HCT116 (cell line): ENCODE results near the gene ZNF341. TPM values are rescaled to one million over a fixed set of nuclear protein-coding genes. Genes with fewer than 3 reads are reported as not detected.

Experiments used
- ATAC-seq: fragments of 200-7000 bp; cut with Tn5 transposase; 2 replicates; pipeline ENCODE4 v1.9.1; 2020; ENCODE audit warnings: mild to moderate bottlenecking, moderate library complexity
- BruUV-seq: library from RNA; stranded (reverse); fragments of 400-500 nt; replicated peaks from 2 replicates; lab custom pipeline; 2021; lab: Mats Ljungman, UMichigan
- CTCF ChIA-PET: fragments of 300-600 bp; sonication (Branson Sonifier 250); formaldehyde crosslinking; loops from one replicate; lab custom pipeline; 2021; ENCODE audit warnings: antibody characterized with exemption; lab: Charles Lee
- POLR2A ChIA-PET: fragments of 300-600, 350-600 bp; sonication (Branson Sonifier 250); formaldehyde crosslinking; loops from one replicate; lab custom pipeline; 2021; ENCODE audit warnings: antibody characterized with exemption; lab: Charles Lee
- RAD21 ChIA-PET, 2 experiments: fragments of 300-600 bp; sonication (Branson Sonifier 250); formaldehyde crosslinking; loops; one replicate each; lab custom pipeline; 2023; ENCODE audit warnings: low total read pairs in 2 of 2; ENCODE audit not compliant: uncharacterized antibody in 2 of 2, unreplicated experiment in 2 of 2, low non-redundant PET in 1 of 2; lab: Charles Lee
- DNase-seq: peaks from one replicate; pipeline ENCODE4 v3.0.0-alpha.2; 2010; ENCODE audit warnings: low read depth, low spot score
- H2AFZ ChIP-seq: fragments of 200-600 bp; shearing (Covaris generic), sonication (generic); 2 replicates; pipeline ENCODE4 v1.6.1; 2017; ENCODE audit warnings: low read depth, mixed run types, mixed read lengths, antibody characterized with exemption, low read length; ENCODE audit not compliant: poor library complexity, severe bottlenecking
- H3K27ac ChIP-seq: 2 replicates; pipeline ENCODE4 v1.5.1; 2012; ENCODE audit warnings: low read depth, low read length
- H3K27me3 ChIP-seq: fragments of 200-600 bp; sonication (generic); 2 replicates; pipeline ENCODE4 v1.6.1; 2016; ENCODE audit warnings: mixed run types, low read length, mixed read lengths; ENCODE audit not compliant: insufficient read depth
- H3K36me3 ChIP-seq, 2 experiments: fragments of 200-500 bp in 1 of 2; fragments of 200-600 bp in 1 of 2; sonication (Bioruptor generic) in 1 of 2; sonication (generic) in 1 of 2; 2 replicates each; pipeline versions ENCODE4 v1.5.1 to v1.6.1; 2014 to 2016; ENCODE audit warnings: low read length in 2 of 2, inconsistent platforms in 1 of 2, mixed read lengths in 1 of 2, mixed run types in 1 of 2; ENCODE audit not compliant: insufficient read depth in 2 of 2, control insufficient read depth in 1 of 2
- H3K4me1 ChIP-seq, 2 experiments: fragments of 200-600 bp in 1 of 2; sonication (generic) in 1 of 2; 2 replicates each; pipeline versions ENCODE4 v1.5.1 to v1.6.1; 2012 to 2017; ENCODE audit warnings: low read length in 2 of 2, inconsistent platforms in 1 of 2, mild to moderate bottlenecking in 1 of 2, mixed read lengths in 1 of 2, mixed run types in 1 of 2, moderate library complexity in 1 of 2; ENCODE audit not compliant: insufficient read depth in 2 of 2, control insufficient read depth in 1 of 2
- H3K4me2 ChIP-seq: fragments of 200-600 bp; sonication (generic); 2 replicates; pipeline ENCODE4 v1.6.1; 2017; ENCODE audit warnings: mixed run types, low read length, mixed read lengths
- H3K4me3 ChIP-seq, 2 experiments: fragments of 200-600 bp in 1 of 2; sonication (generic) in 1 of 2; replicated peaks in 1 of 2; 2 replicates each; pipeline ENCODE4 v1.5.1; 2011 to 2016; ENCODE audit warnings: low read length in 2 of 2, control low read depth in 1 of 2, low read depth in 1 of 2, mild to moderate bottlenecking in 1 of 2, mixed read lengths in 1 of 2, mixed run types in 1 of 2
- H3K79me2 ChIP-seq: fragments of 200-600 bp; sonication (generic); 2 replicates; pipeline ENCODE4 v1.6.1; 2017; ENCODE audit warnings: mild to moderate bottlenecking, mixed run types, low read length, moderate library complexity, mixed read lengths; ENCODE audit not compliant: insufficient read depth
- H3K9ac ChIP-seq: fragments of 200-600 bp; sonication (generic); 2 replicates; pipeline ENCODE4 v1.6.1; 2016; ENCODE audit warnings: low read length, mixed read lengths
- H3K9me2 ChIP-seq: fragments of 200-600 bp; sonication (generic), shearing (Covaris generic); 2 replicates; pipeline ENCODE4 v1.6.1; 2017; ENCODE audit warnings: mixed run types, mild to moderate bottlenecking, moderate library complexity; ENCODE audit not compliant: insufficient read depth
- H3K9me3 ChIP-seq, 2 experiments: fragments of 200-500 bp in 1 of 2; fragments of 200-600 bp in 1 of 2; sonication (Bioruptor generic) in 1 of 2; sonication (generic) in 1 of 2; 2 replicates each; pipeline ENCODE4 v1.6.1; 2014 to 2017; ENCODE audit warnings: low read length in 2 of 2, mixed read lengths in 2 of 2, inconsistent platforms in 1 of 2, low read depth in 1 of 2, mild to moderate bottlenecking in 1 of 2, mixed run types in 1 of 2, moderate library complexity in 1 of 2; ENCODE audit not compliant: control insufficient read depth in 1 of 2, insufficient read depth in 1 of 2
- H4K20me1 ChIP-seq: fragments of 200-600 bp; sonication (generic), shearing (Covaris generic); 2 replicates; pipeline ENCODE4 v1.6.1; 2017; ENCODE audit warnings: mixed run types, mild to moderate bottlenecking, moderate library complexity; ENCODE audit not compliant: insufficient read depth
- ATF3 ChIP-seq: IDR thresholded peaks from 2 replicates; pipeline ENCODE4 v1.6.1; 2012
- CBX3 ChIP-seq: IDR thresholded peaks from 2 replicates; pipeline ENCODE4 v1.6.1; 2012; ENCODE audit warnings: low read depth
- CEBPB ChIP-seq: IDR thresholded peaks from 2 replicates; pipeline ENCODE4 v1.6.1; 2012; ENCODE audit warnings: low read depth
- ELF1 ChIP-seq: IDR thresholded peaks from 2 replicates; pipeline ENCODE4 v1.6.1; 2012; ENCODE audit warnings: low read depth, borderline replicate concordance
- EZH2 ChIP-seq: fragments of 200-600 bp; sonication (generic); IDR thresholded peaks from 2 replicates; pipeline ENCODE4 v1.6.1; 2017; ENCODE audit warnings: antibody characterized with exemption, mixed run types
- FOSL1 ChIP-seq: IDR thresholded peaks from 2 replicates; pipeline ENCODE4 v1.6.1; 2012; ENCODE audit warnings: low read depth
- JUND ChIP-seq: IDR thresholded peaks from 2 replicates; pipeline ENCODE4 v1.6.1; 2012
- POLR2A ChIP-seq: IDR thresholded peaks from 2 replicates; pipeline ENCODE4 v1.7.0; 2011; ENCODE audit warnings: borderline replicate concordance; ENCODE audit not compliant: insufficient read depth, insufficient read length; ENCODE audit errors: extremely low read depth
- POLR2AphosphoS5 ChIP-seq: IDR thresholded peaks from 2 replicates; pipeline ENCODE4 v1.6.1; 2011; ENCODE audit warnings: mild to moderate bottlenecking, low read depth, low read length, moderate library complexity
- RAD21 ChIP-seq: IDR thresholded peaks from 2 replicates; pipeline ENCODE4 v1.6.1; 2012; ENCODE audit warnings: low read depth, mild to moderate bottlenecking
- SIN3A ChIP-seq: IDR thresholded peaks from 2 replicates; pipeline ENCODE4 v1.6.1; 2012; ENCODE audit warnings: low read depth
- SP1 ChIP-seq: IDR thresholded peaks from 2 replicates; pipeline ENCODE4 v1.6.1; 2012; ENCODE audit warnings: low read depth
- SRF ChIP-seq: IDR thresholded peaks from 2 replicates; pipeline ENCODE4 v1.6.1; 2012; ENCODE audit warnings: low read depth
- TCF7L2 ChIP-seq: IDR thresholded peaks from 2 replicates; pipeline ENCODE4 v1.7.0; 2011; ENCODE audit warnings: borderline replicate concordance, inconsistent platforms; ENCODE audit not compliant: insufficient read depth, insufficient read length; ENCODE audit errors: extremely low read depth
- ZBTB33 ChIP-seq: IDR thresholded peaks from 2 replicates; pipeline ENCODE4 v1.6.1; 2011; ENCODE audit warnings: mild to moderate bottlenecking, low read length, moderate library complexity; ENCODE audit not compliant: insufficient replicate concordance; ENCODE audit errors: extremely low read depth
- ZNF274 ChIP-seq: fragments of 200-500 bp; sonication (Bioruptor generic); IDR thresholded peaks from 2 replicates; pipeline ENCODE4 v1.6.1; 2014; ENCODE audit warnings: mild to moderate bottlenecking, low read depth, low read length, inconsistent platforms
- intact Hi-C: fragments of 100-400 bp; cut with micrococcal nuclease; formaldehyde crosslinking; loops from 2 replicates; pipeline ENCODE4 v1.10.0; 2022
- total RNA-seq: library from RNA; stranded (reverse); gene quantifications from one replicate; pipeline ENCODE4 v1.2.1, GENCODE V29; 2021; ENCODE audit not compliant: unreplicated experiment
- TF ChIP-seq, protein P1 (sequence below): IDR thresholded peaks from 2 replicates; pipeline ENCODE4 v1.6.1; 2012
- TF ChIP-seq, protein P2 (sequence below): IDR thresholded peaks from 2 replicates; pipeline ENCODE4 v1.6.1; 2012; ENCODE audit warnings: low read depth
- TF ChIP-seq, protein P3 (sequence below), 3 experiments: fragments of 200-600 bp in 1 of 3; sonication (generic) in 1 of 3; IDR thresholded peaks in 2 of 3; conservative IDR thresholded peaks in 1 of 3; 2 replicates each; pipeline ENCODE4 v1.5.1; 2012 to 2017; ENCODE audit warnings: low read depth in 2 of 3, low read length in 2 of 3, antibody characterized with exemption in 1 of 3, borderline replicate concordance in 1 of 3, control low read depth in 1 of 3, mild to moderate bottlenecking in 1 of 3, mixed read lengths in 1 of 3, mixed run types in 1 of 3, moderate library complexity in 1 of 3; ENCODE audit not compliant: insufficient read depth in 1 of 3

ZNF341 gene
- total RNA-seq, 1 experiment from 2014 or later = 4.9 TPM

DNA sequence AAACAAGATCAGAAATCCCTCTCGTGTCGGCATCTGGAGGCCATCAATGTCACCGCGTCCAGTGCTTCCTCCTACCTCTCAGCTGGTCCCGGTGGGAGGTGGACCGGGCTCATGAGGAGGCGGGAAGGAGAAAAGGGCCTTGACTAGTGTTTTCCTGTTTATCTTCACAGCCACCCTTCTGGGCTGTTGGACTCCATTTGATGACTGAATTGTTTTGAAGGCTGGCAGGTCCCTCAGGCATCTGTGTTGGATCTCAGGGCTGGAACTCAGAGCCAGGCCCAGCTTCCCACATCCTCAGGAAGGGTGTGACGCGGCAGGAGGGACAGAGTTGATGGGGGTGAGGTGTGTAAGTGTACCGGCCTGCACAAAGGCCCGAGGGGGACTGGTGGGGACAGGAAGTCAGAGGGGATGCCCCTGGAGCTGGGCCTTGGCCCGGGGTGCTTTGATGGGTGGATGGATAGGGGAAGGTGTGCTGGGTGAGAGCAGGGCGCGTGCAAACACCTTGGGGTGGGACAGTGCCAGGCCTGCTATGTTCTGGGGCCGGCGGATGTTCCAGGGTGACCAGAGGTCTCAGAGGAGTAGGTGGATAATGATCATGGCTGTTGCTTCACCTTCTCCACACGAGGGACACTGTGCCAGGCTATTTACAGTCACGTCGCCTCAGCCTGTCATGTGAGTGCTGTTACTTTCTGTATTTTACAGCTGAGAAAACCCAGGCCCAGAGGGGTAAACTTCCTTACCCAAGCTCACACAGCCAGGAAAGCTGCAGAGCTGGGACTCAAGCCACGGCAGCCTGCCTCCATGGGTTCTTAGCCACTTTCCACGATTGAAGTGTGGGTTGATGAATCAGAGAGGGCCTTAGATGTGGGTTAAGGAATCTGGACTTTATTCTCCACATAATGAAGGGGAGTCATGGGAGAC, 61.5 kb downstream of the ZNF341 start:
- ChIA-PET POLR2A (no interaction called here), CTCF (interaction anchor here (0.9 to 1.3 kb wide), 7 partner anchors 10 to 276 kb away, joined by 3 to 7 read pairs (median 4); no protein-coding TSS in a partner anchor), RAD21 (no interaction called here)
- Histone ChIP-seq H2AFZ (no peak overlapping the region), H3K36me3 (peaks cover 0 to 3% of the 10 kb centered on the region in 2 experiments; a peak in 1 of 4 replicates), H3K9me2 (no peaks in the 10 kb centered on the region), H3K79me2 (no peaks in the 10 kb centered on the region), H3K4me3 (no peak overlapping the region), H4K20me1 (no peaks in the 10 kb centered on the region), H3K9ac (no peak overlapping the region), H3K27me3 (no peaks in the 10 kb centered on the region), H3K4me1 (peaks cover 63 to 90% of the 10 kb centered on the region in 2 experiments), H3K27ac (no peak overlapping the region), H3K9me3 (no peaks in the 10 kb centered on the region)
- intact Hi-C loops = loop anchor here (10.0 kb wide), 1 partner anchor 272 kb away; no protein-coding TSS in a partner anchor
- no TSS peak for BruUV-seq
- DNase-seq (no peak), ATAC-seq (no peak)
- no peak for TF ChIP-seq RAD21
- TF ChIP-seq, protein P1, sequence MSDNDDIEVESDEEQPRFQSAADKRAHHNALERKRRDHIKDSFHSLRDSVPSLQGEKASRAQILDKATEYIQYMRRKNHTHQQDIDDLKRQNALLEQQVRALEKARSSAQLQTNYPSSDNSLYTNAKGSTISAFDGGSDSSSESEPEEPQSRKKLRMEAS = no peak
- no peak for TF ChIP-seq FOSL1
- no peak for TF ChIP-seq JUND
- no peak for TF ChIP-seq CBX3
- TF ChIP-seq ELF1 = no peak
- TF ChIP-seq SIN3A = no peak
- no peak for TF ChIP-seq EZH2
- TF ChIP-seq ZBTB33 = no peak
- no peak for TF ChIP-seq SRF
- no peak for TF ChIP-seq ATF3
- TF ChIP-seq POLR2AphosphoS5 = no peak
- no peak for TF ChIP-seq SP1
- TF ChIP-seq, protein P2, sequence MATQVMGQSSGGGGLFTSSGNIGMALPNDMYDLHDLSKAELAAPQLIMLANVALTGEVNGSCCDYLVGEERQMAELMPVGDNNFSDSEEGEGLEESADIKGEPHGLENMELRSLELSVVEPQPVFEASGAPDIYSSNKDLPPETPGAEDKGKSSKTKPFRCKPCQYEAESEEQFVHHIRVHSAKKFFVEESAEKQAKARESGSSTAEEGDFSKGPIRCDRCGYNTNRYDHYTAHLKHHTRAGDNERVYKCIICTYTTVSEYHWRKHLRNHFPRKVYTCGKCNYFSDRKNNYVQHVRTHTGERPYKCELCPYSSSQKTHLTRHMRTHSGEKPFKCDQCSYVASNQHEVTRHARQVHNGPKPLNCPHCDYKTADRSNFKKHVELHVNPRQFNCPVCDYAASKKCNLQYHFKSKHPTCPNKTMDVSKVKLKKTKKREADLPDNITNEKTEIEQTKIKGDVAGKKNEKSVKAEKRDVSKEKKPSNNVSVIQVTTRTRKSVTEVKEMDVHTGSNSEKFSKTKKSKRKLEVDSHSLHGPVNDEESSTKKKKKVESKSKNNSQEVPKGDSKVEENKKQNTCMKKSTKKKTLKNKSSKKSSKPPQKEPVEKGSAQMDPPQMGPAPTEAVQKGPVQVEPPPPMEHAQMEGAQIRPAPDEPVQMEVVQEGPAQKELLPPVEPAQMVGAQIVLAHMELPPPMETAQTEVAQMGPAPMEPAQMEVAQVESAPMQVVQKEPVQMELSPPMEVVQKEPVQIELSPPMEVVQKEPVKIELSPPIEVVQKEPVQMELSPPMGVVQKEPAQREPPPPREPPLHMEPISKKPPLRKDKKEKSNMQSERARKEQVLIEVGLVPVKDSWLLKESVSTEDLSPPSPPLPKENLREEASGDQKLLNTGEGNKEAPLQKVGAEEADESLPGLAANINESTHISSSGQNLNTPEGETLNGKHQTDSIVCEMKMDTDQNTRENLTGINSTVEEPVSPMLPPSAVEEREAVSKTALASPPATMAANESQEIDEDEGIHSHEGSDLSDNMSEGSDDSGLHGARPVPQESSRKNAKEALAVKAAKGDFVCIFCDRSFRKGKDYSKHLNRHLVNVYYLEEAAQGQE = no peak
- no peak for TF ChIP-seq ZNF274
- TF ChIP-seq, protein P3, sequence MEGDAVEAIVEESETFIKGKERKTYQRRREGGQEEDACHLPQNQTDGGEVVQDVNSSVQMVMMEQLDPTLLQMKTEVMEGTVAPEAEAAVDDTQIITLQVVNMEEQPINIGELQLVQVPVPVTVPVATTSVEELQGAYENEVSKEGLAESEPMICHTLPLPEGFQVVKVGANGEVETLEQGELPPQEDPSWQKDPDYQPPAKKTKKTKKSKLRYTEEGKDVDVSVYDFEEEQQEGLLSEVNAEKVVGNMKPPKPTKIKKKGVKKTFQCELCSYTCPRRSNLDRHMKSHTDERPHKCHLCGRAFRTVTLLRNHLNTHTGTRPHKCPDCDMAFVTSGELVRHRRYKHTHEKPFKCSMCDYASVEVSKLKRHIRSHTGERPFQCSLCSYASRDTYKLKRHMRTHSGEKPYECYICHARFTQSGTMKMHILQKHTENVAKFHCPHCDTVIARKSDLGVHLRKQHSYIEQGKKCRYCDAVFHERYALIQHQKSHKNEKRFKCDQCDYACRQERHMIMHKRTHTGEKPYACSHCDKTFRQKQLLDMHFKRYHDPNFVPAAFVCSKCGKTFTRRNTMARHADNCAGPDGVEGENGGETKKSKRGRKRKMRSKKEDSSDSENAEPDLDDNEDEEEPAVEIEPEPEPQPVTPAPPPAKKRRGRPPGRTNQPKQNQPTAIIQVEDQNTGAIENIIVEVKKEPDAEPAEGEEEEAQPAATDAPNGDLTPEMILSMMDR (IDR thresholded peaks at IDR 0.05 in 2 of 3, conservative IDR thresholded peaks at IDR 0.05 in 1 of 3; ENCODE audit: borderline replicate concordance in 1 of 3, insufficient read depth in 1 of 3, low read depth in 2 of 3, low read length in 2 of 3) = no peak
- TF ChIP-seq CEBPB = no peak
- TF ChIP-seq TCF7L2 = no peak
- no peak for TF ChIP-seq POLR2A
- TF ChIP-seq, all 23 proteins: peak for 0
- peak overlapping the region; percentile 28; the same call in 1 of the 2 replicates for H3K4me2 ChIP-seq
